Fibroblast of villous mesenchyme (primary cell): Measurements from ENCODE around the gene SLC38A5. TPM values are rescaled to one million over a fixed set of nuclear protein-coding genes. Genes with fewer than 3 reads are reported as not detected.
"Not testable (repeated sequence)": the region's sequence is repeated elsewhere in the genome, so short reads cannot be mapped to it uniquely, and the experiment has no call there.

Source experiments
- DNase-seq: peaks from one replicate; pipeline ENCODE4 v3.0.0-alpha.2; 2010; ENCODE audit warnings: low read depth
- H3K4me3 ChIP-seq: 2 replicates; pipeline ENCODE4 v1.5.1; 2011; ENCODE audit warnings: low read depth, mild to moderate bottlenecking, low read length
- CTCF ChIP-seq: IDR thresholded peaks from 2 replicates; pipeline ENCODE4 v1.5.1; 2012; ENCODE audit warnings: low read depth, mild to moderate bottlenecking, low read length; ENCODE audit not compliant: insufficient read depth
- small RNA-seq: library from RNA; depleted of rRNA; stranded (forward); fragments of <200 nt; gene quantifications from one replicate; pipeline ENCODE3, GENCODE V24; 2012
- total RNA-seq: library from RNA; depleted of rRNA; stranded (reverse); fragments of >200 nt; gene quantifications from 2 replicates; pipeline ENCODE4 v1.2.3, GENCODE V29; 2012

Gene SLC38A5
- total RNA-seq, 1 donor = 12.5 TPM

- no peak for TF ChIP-seq CTCF
- no peak overlapping the region for H3K4me3 ChIP-seq
- DNase-seq = no peak
These were observed 13.3 kb downstream of the SLC38A5 start for GRCh38 chrX:48456628-48457331.

- no peak overlapping the region for H3K4me3 ChIP-seq
- no peak for DNase-seq
- no peak for TF ChIP-seq CTCF
These were observed 18.4 kb downstream of the SLC38A5 start for GRCh38 chrX:48451708-48452107.

- DNase-seq = no peak
- no peak for TF ChIP-seq CTCF
- no peak overlapping the region for H3K4me3 ChIP-seq
These were observed 20.0 kb downstream of the SLC38A5 start for GRCh38 chrX:48450076-48450475.

- not testable (repeated sequence) for H3K4me3 ChIP-seq, DNase-seq
These were observed 22.9 kb downstream of the SLC38A5 start for GRCh38 chrX:48447201-48447600.

- not testable (repeated sequence) for DNase-seq, H3K4me3 ChIP-seq
These were observed 36.3 kb downstream of the SLC38A5 start for GRCh38 chrX:48433713-48434112.

- peak; percentile 28 for DNase-seq
- H3K4me3 ChIP-seq = not testable (repeated sequence)
These were observed 39.9 kb downstream of the SLC38A5 start for GRCh38 chrX:48430166-48430565.

GRCh38 chrX:48429606-48430005, 40.5 kb downstream of the SLC38A5 start:
- not testable (repeated sequence) for H3K4me3 ChIP-seq, DNase-seq

- not testable (repeated sequence) for DNase-seq, H3K4me3 ChIP-seq
These were observed 42.9 kb downstream of the SLC38A5 start for GRCh38 chrX:48427027-48427716.

GRCh38 chrX:48411860-48412259, 58.2 kb downstream of the SLC38A5 start, which contains the start of gene SSX4B:
Gene SSX4B (minus strand): TSS chrX:48411960. CDS start chrX:48411372, 588 bp downstream.
- H3K4me3 ChIP-seq, DNase-seq: not testable (repeated sequence)

Small RNAs within 50 kb of the gene (small RNA-seq; reads per million reads assigned to genes)
- not detected for gene AL606490.4

Other genes with a start within 250 kb of the SLC38A5 start
- gene SSX1, start 214.9 kb downstream of the SLC38A5 start, total RNA-seq = not detected in 2 replicates
- not detected in 2 replicates for gene SSX3, start 113.6 kb downstream of the SLC38A5 start, total RNA-seq
- not detected in 2 replicates for gene SSX4, start 86.7 kb downstream of the SLC38A5 start, total RNA-seq
- gene SSX4B, start 58.3 kb downstream of the SLC38A5 start, total RNA-seq = not detected in 2 replicates
- gene FTSJ1, start 5.9 kb upstream of the SLC38A5 start, total RNA-seq = 53.5 and 74.4 TPM in 2 replicates
- gene PORCN, start 38.7 kb upstream of the SLC38A5 start, total RNA-seq = 6.5 and 8.4 TPM in 2 replicates
- 126 and 200 TPM in 2 replicates for gene EBP, start 51.5 kb upstream of the SLC38A5 start, total RNA-seq
- gene TBC1D25, start 69.5 kb upstream of the SLC38A5 start, total RNA-seq = 7.8 and 12.2 TPM in 2 replicates
- 121 and 348 TPM in 2 replicates for gene RBM3, start 104.2 kb upstream of the SLC38A5 start, total RNA-seq
- 58.7 and 87.3 TPM in 2 replicates for gene WDR13, start 127.2 kb upstream of the SLC38A5 start, total RNA-seq
- under 0.01 TPM in 1 of 2 replicates, not detected in the other for gene WAS, start 213.5 kb upstream of the SLC38A5 start, total RNA-seq
- 4.8 and 5.6 TPM in 2 replicates for gene SUV39H1, start 226.5 kb upstream of the SLC38A5 start, total RNA-seq